OCI-LY7 (cell line): Measurements from ENCODE around the gene CDK14.

Experiments
- CTCF ChIP-seq: fragments of 200-600 bp; sonication (generic); conservative IDR thresholded peaks from 2 replicates; pipeline ENCODE4 v1.5.1; 2014; ENCODE audit warnings: mild to moderate bottlenecking, antibody characterized with exemption, low read length, moderate library complexity, mixed read lengths
- EZH2phosphoT487 ChIP-seq: fragments of 200-600 bp; sonication (generic); IDR thresholded peaks from 2 replicates; pipeline ENCODE4 v1.6.1; 2018; ENCODE audit warnings: low read depth, borderline replicate concordance, mild to moderate bottlenecking, mixed run types, antibody characterized with exemption, low read length, moderate library complexity, mixed read lengths

DNA sequence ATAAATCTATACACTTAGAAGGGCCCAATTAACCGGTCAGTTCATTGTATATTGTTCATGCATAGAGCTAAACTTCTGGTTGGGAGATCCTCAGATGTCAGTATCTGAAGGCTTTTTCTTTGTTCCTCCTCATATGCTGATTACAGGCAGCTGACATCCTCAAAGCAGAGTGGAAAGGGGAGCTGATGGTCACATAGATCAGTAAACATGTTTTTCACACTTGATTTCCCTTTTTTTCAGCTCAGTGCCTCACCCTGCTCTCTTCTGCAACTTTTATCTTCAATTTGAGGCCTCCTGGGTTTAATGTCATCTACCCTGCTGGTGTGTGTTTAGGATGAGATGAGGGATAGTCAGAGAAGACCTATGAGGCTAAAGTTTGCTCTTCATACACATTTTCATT, 370.2 kb downstream of the CDK14 start:
- TF ChIP-seq CTCF (no peak), EZH2phosphoT487 (no peak)
